ENCODE measurements around the gene UBE3C. TPM values are rescaled to one million over a fixed set of nuclear protein-coding genes. Genes with fewer than 3 reads are reported as not detected.

Gene UBE3C
- polyA plus RNA-seq, 1 donor (not counting 4 experiments of a cell fraction or from before 2014, with no cell fraction given) = 89.3 TPM

DNA sequence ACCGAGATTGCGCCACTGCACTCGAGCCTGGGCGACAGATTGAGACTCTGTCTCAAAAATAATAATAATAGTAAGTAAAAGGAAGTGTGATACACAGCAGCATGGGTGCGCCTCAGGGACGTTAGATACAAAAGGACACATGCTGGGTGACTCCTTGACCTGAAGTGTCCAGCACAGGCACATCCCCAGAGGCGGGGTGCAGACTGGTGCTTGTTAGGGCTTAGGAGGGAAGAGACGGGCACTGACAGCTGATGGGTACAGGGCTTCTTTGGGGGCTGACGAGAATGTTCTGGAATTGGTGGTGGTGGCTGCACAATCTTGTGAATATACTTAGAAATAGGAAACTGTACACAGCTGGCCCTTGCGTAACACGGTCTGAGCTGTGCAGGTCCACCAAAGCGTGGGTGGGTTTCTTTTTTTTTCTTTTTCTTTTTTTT, 136.3 kb downstream of the UBE3C start:
- TF ChIP-seq, protein P1, sequence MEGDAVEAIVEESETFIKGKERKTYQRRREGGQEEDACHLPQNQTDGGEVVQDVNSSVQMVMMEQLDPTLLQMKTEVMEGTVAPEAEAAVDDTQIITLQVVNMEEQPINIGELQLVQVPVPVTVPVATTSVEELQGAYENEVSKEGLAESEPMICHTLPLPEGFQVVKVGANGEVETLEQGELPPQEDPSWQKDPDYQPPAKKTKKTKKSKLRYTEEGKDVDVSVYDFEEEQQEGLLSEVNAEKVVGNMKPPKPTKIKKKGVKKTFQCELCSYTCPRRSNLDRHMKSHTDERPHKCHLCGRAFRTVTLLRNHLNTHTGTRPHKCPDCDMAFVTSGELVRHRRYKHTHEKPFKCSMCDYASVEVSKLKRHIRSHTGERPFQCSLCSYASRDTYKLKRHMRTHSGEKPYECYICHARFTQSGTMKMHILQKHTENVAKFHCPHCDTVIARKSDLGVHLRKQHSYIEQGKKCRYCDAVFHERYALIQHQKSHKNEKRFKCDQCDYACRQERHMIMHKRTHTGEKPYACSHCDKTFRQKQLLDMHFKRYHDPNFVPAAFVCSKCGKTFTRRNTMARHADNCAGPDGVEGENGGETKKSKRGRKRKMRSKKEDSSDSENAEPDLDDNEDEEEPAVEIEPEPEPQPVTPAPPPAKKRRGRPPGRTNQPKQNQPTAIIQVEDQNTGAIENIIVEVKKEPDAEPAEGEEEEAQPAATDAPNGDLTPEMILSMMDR (optimal IDR thresholded peaks at IDR 0.05 in 1 of 3, IDR thresholded peaks at IDR 0.05 in 1 of 3, conservative IDR thresholded peaks at IDR 0.05 in 1 of 3; ENCODE audit: extremely low read depth in 1 of 3, insufficient read depth in 2 of 3, low read length in 3 of 3) = no peak
- TF ChIP-seq EZH2 (IDR thresholded peaks at IDR 0.05; ENCODE audit: low read length) = no peak

GRCh38 chr7:157276091-157276561, 137.4 kb downstream of the UBE3C start:
- no peak overlapping the region for H2AFZ ChIP-seq (ENCODE audit: control insufficient read depth, low read length)
- no peak for DNase-seq (ENCODE audit: low read depth, low spot score)
- no peak for TF ChIP-seq EZH2 (IDR thresholded peaks at IDR 0.05; ENCODE audit: low read length)
- TF ChIP-seq, protein P1 (optimal IDR thresholded peaks at IDR 0.05 in 1 of 3, IDR thresholded peaks at IDR 0.05 in 1 of 3, conservative IDR thresholded peaks at IDR 0.05 in 1 of 3; ENCODE audit: extremely low read depth in 1 of 3, insufficient read depth in 2 of 3, low read length in 3 of 3) = no peak

More for the DNA sequence above, 136.3 kb downstream of the UBE3C start:
- no peak for DNase-seq (ENCODE audit: low read depth, low spot score)
- no peak overlapping the region for H2AFZ ChIP-seq (ENCODE audit: control insufficient read depth, low read length)
- H3K79me2 ChIP-seq (ENCODE audit: control insufficient read depth, insufficient read depth, low read length) = no peaks in the 10 kb centered on the region
- FAIRE-seq = no peak
- H3K9me1 ChIP-seq (ENCODE audit: control insufficient read depth, extremely low read depth, insufficient read depth, low read length) = no peaks in the 10 kb centered on the region
- H3K9ac ChIP-seq (ENCODE audit: control insufficient read depth, extremely low read depth, insufficient read depth, low read length) = no peak overlapping the region
- H3K4me2 ChIP-seq (ENCODE audit: control insufficient read depth, extremely low read depth, insufficient read depth, low read depth, low read length) = no peak overlapping the region
- H4K20me1 ChIP-seq (ENCODE audit: control insufficient read depth, extremely low read depth, insufficient read depth, low read length) = no peaks in the 10 kb centered on the region
- peaks cover 25% of the 10 kb centered on the region for H3K4me1 ChIP-seq (ENCODE audit: control insufficient read depth, extremely low read depth, insufficient read depth, low read length)
- no peaks in the 10 kb centered on the region for H3K27me3 ChIP-seq (ENCODE audit: control insufficient read depth, extremely low read depth, insufficient read depth, low read length)
- H3K4me3 ChIP-seq (ENCODE audit: control insufficient read depth in 2 of 3, extremely low read depth in 1 of 3, insufficient read depth in 2 of 3, low read depth in 1 of 3, low read length in 3 of 3) = no peak overlapping the region
- dilution Hi-C loops (cut with MboI; ENCODE audit: extremely low pct_ligation_motif_present, low sequenced_read_pairs) = no loop called here
- H3K36me3 ChIP-seq (ENCODE audit: control insufficient read depth in 2 of 2, extremely low read depth in 1 of 2, insufficient read depth in 2 of 2, low read length in 2 of 2) = peaks cover 7 to 14% of the 10 kb centered on the region in 2 experiments
- no peaks in the 10 kb centered on the region for H3K9me3 ChIP-seq (ENCODE audit: control insufficient read depth, low read depth, low read length)
- H3K27ac ChIP-seq (ENCODE audit: control insufficient read depth, insufficient read depth, low read length) = no peak overlapping the region

More at GRCh38 chr7:157276091-157276561, 137.4 kb downstream of the UBE3C start:
- Histone ChIP-seq H3K9ac (ENCODE audit: control insufficient read depth, extremely low read depth, insufficient read depth, low read length) (no peak overlapping the region), H3K27me3 (ENCODE audit: control insufficient read depth, extremely low read depth, insufficient read depth, low read length) (no peaks in the 10 kb centered on the region), H3K4me2 (ENCODE audit: control insufficient read depth, extremely low read depth, insufficient read depth, low read depth, low read length) (no peak overlapping the region), H4K20me1 (ENCODE audit: control insufficient read depth, extremely low read depth, insufficient read depth, low read length) (no peaks in the 10 kb centered on the region), H3K27ac (ENCODE audit: control insufficient read depth, insufficient read depth, low read length) (no peak overlapping the region), H3K9me1 (ENCODE audit: control insufficient read depth, extremely low read depth, insufficient read depth, low read length) (no peaks in the 10 kb centered on the region), H3K9me3 (ENCODE audit: control insufficient read depth, low read depth, low read length) (no peaks in the 10 kb centered on the region), H3K36me3 (ENCODE audit: control insufficient read depth in 2 of 2, extremely low read depth in 1 of 2, insufficient read depth in 2 of 2, low read length in 2 of 2) (peaks cover 1 to 7% of the 10 kb centered on the region in 2 experiments), H3K4me1 (ENCODE audit: control insufficient read depth, extremely low read depth, insufficient read depth, low read length) (peaks cover 21% of the 10 kb centered on the region), H3K4me3 (ENCODE audit: control insufficient read depth in 2 of 3, extremely low read depth in 1 of 3, insufficient read depth in 2 of 3, low read depth in 1 of 3, low read length in 3 of 3) (no peak overlapping the region), H3K79me2 (ENCODE audit: control insufficient read depth, insufficient read depth, low read length) (no peaks in the 10 kb centered on the region)
- dilution Hi-C loops (cut with MboI; ENCODE audit: extremely low pct_ligation_motif_present, low sequenced_read_pairs) = no loop called here
- no peak for FAIRE-seq
